Measurements from ENCODE around the gene DAZAP1. TPM values are rescaled to one million over a fixed set of nuclear protein-coding genes. Genes with fewer than 3 reads are reported as not detected.

The DAZAP1 gene
- polyA plus RNA-seq, 1 donor (not counting 4 experiments of a cell fraction or from before 2014, with no cell fraction given) = 99.2 TPM

DNA sequence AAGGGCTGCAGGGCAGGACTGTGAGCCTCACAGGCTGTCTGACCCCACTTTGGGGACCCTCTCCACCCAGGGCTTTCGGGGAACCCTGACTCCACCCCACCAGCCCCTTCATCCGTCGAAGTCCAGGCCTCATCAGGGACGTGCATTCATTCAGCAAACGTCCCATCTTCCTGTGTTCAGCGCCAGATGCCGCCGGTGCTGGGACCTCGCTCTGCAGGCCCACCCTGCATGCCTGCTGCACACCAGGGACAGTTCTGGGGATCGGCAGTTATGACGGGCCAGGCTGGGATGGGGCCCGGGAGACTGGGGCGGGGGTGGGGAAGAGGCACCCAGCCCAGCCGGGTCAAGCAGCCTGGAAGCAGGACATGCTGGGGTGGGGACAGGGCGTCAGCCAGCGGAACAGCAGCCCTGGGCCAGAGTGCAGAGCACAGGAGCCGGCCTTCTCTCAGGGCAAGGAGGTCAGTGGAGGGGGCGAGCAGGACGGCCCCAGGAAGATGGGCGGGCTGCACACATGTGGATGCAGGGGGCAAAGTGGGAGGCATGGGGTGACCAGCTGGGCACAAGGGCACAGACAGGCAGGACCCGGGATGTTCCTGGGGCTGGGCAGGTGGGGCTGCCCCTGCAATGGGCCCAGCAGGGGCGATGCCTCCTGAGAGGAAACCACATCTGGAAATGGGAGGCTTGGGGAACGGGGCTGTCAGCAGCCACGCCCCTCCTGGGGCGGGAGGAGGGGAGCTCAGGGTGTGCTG lies 11.2 kb upstream of the DAZAP1 start:
- H3K9me1 ChIP-seq (ENCODE audit: control insufficient read depth, extremely low read depth, insufficient read depth, low read length) = no peaks in the 10 kb centered on the region
- dilution Hi-C loops (cut with MboI; ENCODE audit: extremely low pct_ligation_motif_present, low sequenced_read_pairs) = no loop called here
- FAIRE-seq (no peak), DNase-seq (ENCODE audit: low read depth, low spot score) (no peak)
- H3K36me3 ChIP-seq (ENCODE audit: control insufficient read depth in 2 of 2, extremely low read depth in 1 of 2, insufficient read depth in 2 of 2, low read length in 2 of 2) = peaks cover 3 to 5% of the 10 kb centered on the region in 2 experiments
- no peaks in the 10 kb centered on the region for H4K20me1 ChIP-seq (ENCODE audit: control insufficient read depth, extremely low read depth, insufficient read depth, low read length)
- H3K79me2 ChIP-seq (ENCODE audit: control insufficient read depth, insufficient read depth, low read length) = no peaks in the 10 kb centered on the region
- TF ChIP-seq, protein P1, sequence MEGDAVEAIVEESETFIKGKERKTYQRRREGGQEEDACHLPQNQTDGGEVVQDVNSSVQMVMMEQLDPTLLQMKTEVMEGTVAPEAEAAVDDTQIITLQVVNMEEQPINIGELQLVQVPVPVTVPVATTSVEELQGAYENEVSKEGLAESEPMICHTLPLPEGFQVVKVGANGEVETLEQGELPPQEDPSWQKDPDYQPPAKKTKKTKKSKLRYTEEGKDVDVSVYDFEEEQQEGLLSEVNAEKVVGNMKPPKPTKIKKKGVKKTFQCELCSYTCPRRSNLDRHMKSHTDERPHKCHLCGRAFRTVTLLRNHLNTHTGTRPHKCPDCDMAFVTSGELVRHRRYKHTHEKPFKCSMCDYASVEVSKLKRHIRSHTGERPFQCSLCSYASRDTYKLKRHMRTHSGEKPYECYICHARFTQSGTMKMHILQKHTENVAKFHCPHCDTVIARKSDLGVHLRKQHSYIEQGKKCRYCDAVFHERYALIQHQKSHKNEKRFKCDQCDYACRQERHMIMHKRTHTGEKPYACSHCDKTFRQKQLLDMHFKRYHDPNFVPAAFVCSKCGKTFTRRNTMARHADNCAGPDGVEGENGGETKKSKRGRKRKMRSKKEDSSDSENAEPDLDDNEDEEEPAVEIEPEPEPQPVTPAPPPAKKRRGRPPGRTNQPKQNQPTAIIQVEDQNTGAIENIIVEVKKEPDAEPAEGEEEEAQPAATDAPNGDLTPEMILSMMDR (optimal IDR thresholded peaks at IDR 0.05 in 1 of 3, IDR thresholded peaks at IDR 0.05 in 1 of 3, conservative IDR thresholded peaks at IDR 0.05 in 1 of 3; ENCODE audit: extremely low read depth in 1 of 3, insufficient read depth in 2 of 3, low read length in 3 of 3) = no peak
- no peak overlapping the region for H3K4me3 ChIP-seq (ENCODE audit: control insufficient read depth in 2 of 3, extremely low read depth in 1 of 3, insufficient read depth in 2 of 3, low read depth in 1 of 3, low read length in 3 of 3)
- peaks cover 23% of the 10 kb centered on the region for H3K4me1 ChIP-seq (ENCODE audit: control insufficient read depth, extremely low read depth, insufficient read depth, low read length)
- peaks cover 18% of the 10 kb centered on the region for H3K27me3 ChIP-seq (ENCODE audit: control insufficient read depth, extremely low read depth, insufficient read depth, low read length)
- no peak overlapping the region for H3K9ac ChIP-seq (ENCODE audit: control insufficient read depth, extremely low read depth, insufficient read depth, low read length)
- no peaks in the 10 kb centered on the region for H3K9me3 ChIP-seq (ENCODE audit: control insufficient read depth, low read depth, low read length)
- H3K27ac ChIP-seq (ENCODE audit: control insufficient read depth, insufficient read depth, low read length) = no peak overlapping the region
- no peak overlapping the region for H2AFZ ChIP-seq (ENCODE audit: control insufficient read depth, low read length)
- H3K4me2 ChIP-seq (ENCODE audit: control insufficient read depth, extremely low read depth, insufficient read depth, low read depth, low read length) = no peak overlapping the region

DNA sequence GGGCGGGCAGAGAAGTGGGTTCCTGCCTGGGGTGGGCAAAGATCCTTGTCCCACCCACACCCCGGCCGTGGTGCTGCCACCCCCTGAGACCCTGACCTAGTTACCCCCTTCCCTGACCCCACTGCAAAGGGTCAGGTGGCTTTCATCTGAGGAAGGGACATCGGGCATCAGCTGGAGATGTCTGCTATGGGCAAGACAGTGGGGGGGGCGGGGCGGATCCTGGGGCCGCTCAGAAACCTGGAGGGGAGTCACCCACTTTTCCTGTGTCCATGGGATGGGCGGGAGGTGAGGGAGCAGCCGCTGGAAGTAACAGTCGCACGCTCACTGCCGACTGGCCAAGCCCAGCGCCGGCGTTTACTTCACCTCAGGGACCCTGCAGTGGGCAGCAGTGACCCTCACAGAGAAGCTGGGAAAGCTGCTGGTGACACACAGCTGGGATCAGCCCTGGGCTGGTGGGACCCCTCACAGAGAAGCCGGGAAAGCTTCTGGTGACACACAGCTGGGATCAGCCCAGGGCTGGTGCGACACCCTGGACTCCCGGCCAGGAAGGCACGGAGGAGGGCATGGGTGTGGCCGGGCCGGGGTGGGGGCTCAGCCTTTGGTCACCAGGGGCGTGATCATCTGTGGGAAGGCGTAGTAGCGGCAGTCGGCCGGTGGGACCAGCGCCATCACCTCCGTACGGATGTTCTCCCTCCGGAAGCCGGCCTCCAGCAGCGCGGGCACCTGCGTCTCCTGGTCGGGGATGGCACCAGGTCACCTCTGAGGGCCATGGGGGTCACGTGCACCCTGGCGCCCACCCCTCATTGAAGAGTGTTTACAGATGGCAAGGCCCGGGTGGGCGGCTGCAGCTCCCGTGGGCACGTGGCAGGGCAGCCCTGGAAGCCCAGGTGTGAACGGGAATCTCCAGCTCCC lies 10.4 kb upstream of the DAZAP1 start:
- peaks cover 3 to 5% of the 10 kb centered on the region in 2 experiments for H3K36me3 ChIP-seq (ENCODE audit: control insufficient read depth in 2 of 2, extremely low read depth in 1 of 2, insufficient read depth in 2 of 2, low read length in 2 of 2)
- DNase-seq (ENCODE audit: low read depth, low spot score) (no peak), FAIRE-seq (no peak)
- no peaks in the 10 kb centered on the region for H3K9me1 ChIP-seq (ENCODE audit: control insufficient read depth, extremely low read depth, insufficient read depth, low read length)
- no peak overlapping the region for H2AFZ ChIP-seq (ENCODE audit: control insufficient read depth, low read length)
- dilution Hi-C loops (cut with MboI; ENCODE audit: extremely low pct_ligation_motif_present, low sequenced_read_pairs) = no loop called here
- no peaks in the 10 kb centered on the region for H3K9me3 ChIP-seq (ENCODE audit: control insufficient read depth, low read depth, low read length)
- no peaks in the 10 kb centered on the region for H4K20me1 ChIP-seq (ENCODE audit: control insufficient read depth, extremely low read depth, insufficient read depth, low read length)
- no peaks in the 10 kb centered on the region for H3K79me2 ChIP-seq (ENCODE audit: control insufficient read depth, insufficient read depth, low read length)
- H3K27me3 ChIP-seq (ENCODE audit: control insufficient read depth, extremely low read depth, insufficient read depth, low read length) = peaks cover 18% of the 10 kb centered on the region
- H3K9ac ChIP-seq (ENCODE audit: control insufficient read depth, extremely low read depth, insufficient read depth, low read length) = no peak overlapping the region
- no peak overlapping the region for H3K27ac ChIP-seq (ENCODE audit: control insufficient read depth, insufficient read depth, low read length)
- no peak overlapping the region for H3K4me2 ChIP-seq (ENCODE audit: control insufficient read depth, extremely low read depth, insufficient read depth, low read depth, low read length)
- peaks cover 26% of the 10 kb centered on the region for H3K4me1 ChIP-seq (ENCODE audit: control insufficient read depth, extremely low read depth, insufficient read depth, low read length)
- no peak overlapping the region for H3K4me3 ChIP-seq (ENCODE audit: control insufficient read depth in 2 of 3, extremely low read depth in 1 of 3, insufficient read depth in 2 of 3, low read depth in 1 of 3, low read length in 3 of 3)
- TF ChIP-seq, protein P1 (optimal IDR thresholded peaks at IDR 0.05 in 1 of 3, IDR thresholded peaks at IDR 0.05 in 1 of 3, conservative IDR thresholded peaks at IDR 0.05 in 1 of 3; ENCODE audit: extremely low read depth in 1 of 3, insufficient read depth in 2 of 3, low read length in 3 of 3) = no peak
- no peak for TF ChIP-seq EZH2 (IDR thresholded peaks at IDR 0.05; ENCODE audit: low read length)

All from keratinocyte (primary cell).